ENCODE results near the gene GMDS. TPM values are rescaled to one million over a fixed set of nuclear protein-coding genes. Genes with fewer than 3 reads are reported as not detected.

Gene GMDS
- polyA plus RNA-seq, 1 donor = 60.1 TPM

- no peak for DNase-seq
These were observed 65.5 kb downstream of the GMDS start for GRCh38 chr6:2179950-2180349.

GRCh38 chr6:2179241-2179640 is 66.2 kb downstream of the GMDS start:
- DNase-seq = no peak

- no peak for DNase-seq
These were observed 67.3 kb downstream of the GMDS start for GRCh38 chr6:2178125-2178524.

- DNase-seq = no peak
These were observed 69.6 kb downstream of the GMDS start for GRCh38 chr6:2175825-2176224.

GRCh38 chr6:2173203-2173961 is 72.0 kb downstream of the GMDS start:
- no peak for DNase-seq

- no peak for DNase-seq
These were observed 73.7 kb downstream of the GMDS start for GRCh38 chr6:2171728-2172127.

GRCh38 chr6:2168480-2168879 is 76.9 kb downstream of the GMDS start:
- DNase-seq = no peak

- DNase-seq = no peak
These were observed 78.7 kb downstream of the GMDS start for GRCh38 chr6:2166717-2167116.

- DNase-seq = no peak
These were observed 80.1 kb downstream of the GMDS start for GRCh38 chr6:2165286-2165685.

GRCh38 chr6:2164481-2164880 is 80.9 kb downstream of the GMDS start:
- no peak for DNase-seq

- no peak for DNase-seq
These were observed 83.3 kb downstream of the GMDS start for GRCh38 chr6:2162079-2162445.

- no peak for DNase-seq
These were observed 86.7 kb downstream of the GMDS start for GRCh38 chr6:2158596-2159271.

GRCh38 chr6:2157441-2158127 is 87.8 kb downstream of the GMDS start:
- DNase-seq = no peak

- DNase-seq = no peak
These were observed 90.2 kb downstream of the GMDS start for GRCh38 chr6:2155206-2155605.

- no peak for DNase-seq
These were observed 95.9 kb downstream of the GMDS start for GRCh38 chr6:2149361-2150006.

- DNase-seq = no peak
These were observed 96.7 kb downstream of the GMDS start for GRCh38 chr6:2148748-2149147.

GRCh38 chr6:2147766-2148448 is 97.5 kb downstream of the GMDS start:
- DNase-seq = no peak

GRCh38 chr6:2147261-2147660 is 98.1 kb downstream of the GMDS start:
- DNase-seq = no peak

GRCh38 chr6:2144210-2144609 is 101.2 kb downstream of the GMDS start:
- no peak for DNase-seq

GRCh38 chr6:2141644-2142290 is 103.6 kb downstream of the GMDS start:
- DNase-seq = no peak

- no peak for DNase-seq
These were observed 104.8 kb downstream of the GMDS start for GRCh38 chr6:2140438-2141128.

Measured in left kidney (tissue), 2 donors.